GM12874 (cell line): Measurements from ENCODE around the gene NRROS.

Experiments used
- TF ChIP-seq, protein P1 (sequence below): IDR thresholded peaks from 2 replicates; pipeline ENCODE4 v1.5.1; 2011; ENCODE audit warnings: low read depth, mild to moderate bottlenecking, control low read depth, low read length, moderate library complexity; ENCODE audit not compliant: insufficient read depth

NRROS gene

DNA sequence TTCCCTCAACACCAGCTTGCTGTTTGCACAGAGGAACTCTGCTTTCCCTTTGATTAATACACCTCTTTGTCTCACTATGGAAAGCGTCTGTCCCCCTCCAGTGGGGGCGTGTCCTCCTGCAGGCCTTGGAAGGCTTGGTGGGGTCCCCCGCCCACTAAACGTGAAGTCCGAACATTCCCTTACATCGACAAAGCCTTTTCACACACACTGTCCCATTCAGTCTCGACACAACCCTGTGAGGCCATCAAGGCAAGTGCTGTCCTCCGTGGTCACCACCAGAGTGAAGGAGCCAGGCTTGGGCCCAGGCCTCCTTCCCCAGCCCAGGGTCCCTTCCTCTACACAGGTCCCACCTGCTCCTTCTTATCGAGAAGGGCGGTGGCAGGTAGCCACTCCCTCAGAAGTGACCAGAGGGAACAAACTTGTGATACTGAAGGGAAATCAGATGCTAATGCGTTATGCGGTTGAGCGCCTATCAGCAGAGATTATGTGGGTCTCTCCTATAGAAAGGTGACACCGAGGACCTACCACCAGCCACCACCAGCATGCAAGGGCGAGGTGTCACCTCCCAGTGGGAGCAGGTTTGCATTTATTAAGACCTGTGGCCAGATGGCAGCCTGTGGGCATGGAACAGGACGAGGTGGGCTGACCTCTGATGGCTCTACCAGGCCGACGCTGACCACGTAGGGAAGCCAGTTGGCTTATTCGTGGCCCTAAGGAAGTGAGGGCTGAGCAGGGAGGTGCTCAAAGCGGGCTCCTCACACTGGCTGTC lies 6.6 kb downstream of the NRROS start:
- TF ChIP-seq, protein P1, sequence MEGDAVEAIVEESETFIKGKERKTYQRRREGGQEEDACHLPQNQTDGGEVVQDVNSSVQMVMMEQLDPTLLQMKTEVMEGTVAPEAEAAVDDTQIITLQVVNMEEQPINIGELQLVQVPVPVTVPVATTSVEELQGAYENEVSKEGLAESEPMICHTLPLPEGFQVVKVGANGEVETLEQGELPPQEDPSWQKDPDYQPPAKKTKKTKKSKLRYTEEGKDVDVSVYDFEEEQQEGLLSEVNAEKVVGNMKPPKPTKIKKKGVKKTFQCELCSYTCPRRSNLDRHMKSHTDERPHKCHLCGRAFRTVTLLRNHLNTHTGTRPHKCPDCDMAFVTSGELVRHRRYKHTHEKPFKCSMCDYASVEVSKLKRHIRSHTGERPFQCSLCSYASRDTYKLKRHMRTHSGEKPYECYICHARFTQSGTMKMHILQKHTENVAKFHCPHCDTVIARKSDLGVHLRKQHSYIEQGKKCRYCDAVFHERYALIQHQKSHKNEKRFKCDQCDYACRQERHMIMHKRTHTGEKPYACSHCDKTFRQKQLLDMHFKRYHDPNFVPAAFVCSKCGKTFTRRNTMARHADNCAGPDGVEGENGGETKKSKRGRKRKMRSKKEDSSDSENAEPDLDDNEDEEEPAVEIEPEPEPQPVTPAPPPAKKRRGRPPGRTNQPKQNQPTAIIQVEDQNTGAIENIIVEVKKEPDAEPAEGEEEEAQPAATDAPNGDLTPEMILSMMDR = no peak

DNA sequence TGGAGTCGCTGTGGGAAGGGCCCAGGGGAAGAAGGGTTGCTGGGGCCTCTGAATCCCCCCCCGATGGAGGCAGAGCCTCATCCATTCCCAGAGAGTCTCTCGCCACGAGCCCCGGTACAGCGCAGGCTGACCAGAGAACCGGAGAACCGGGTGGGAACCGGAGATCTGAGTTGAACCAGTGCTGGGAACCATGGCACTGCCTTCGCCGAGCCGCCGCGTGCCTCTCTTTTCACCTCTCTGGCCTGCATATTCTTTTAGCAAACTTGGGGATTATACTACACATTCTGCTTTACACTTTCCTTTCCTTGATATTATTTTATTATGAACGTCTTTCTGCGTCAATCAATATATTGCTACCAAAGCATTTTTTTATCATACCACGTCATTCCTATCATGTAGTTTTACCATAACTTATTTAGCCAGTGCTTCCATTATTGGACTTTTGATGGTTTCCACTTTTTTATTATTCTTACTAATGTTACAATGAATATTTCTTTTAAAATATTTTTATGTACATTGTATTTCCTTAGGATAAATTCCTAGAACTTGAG lies 7.2 kb downstream of the NRROS start:
- TF ChIP-seq, protein P1 = no peak

DNA sequence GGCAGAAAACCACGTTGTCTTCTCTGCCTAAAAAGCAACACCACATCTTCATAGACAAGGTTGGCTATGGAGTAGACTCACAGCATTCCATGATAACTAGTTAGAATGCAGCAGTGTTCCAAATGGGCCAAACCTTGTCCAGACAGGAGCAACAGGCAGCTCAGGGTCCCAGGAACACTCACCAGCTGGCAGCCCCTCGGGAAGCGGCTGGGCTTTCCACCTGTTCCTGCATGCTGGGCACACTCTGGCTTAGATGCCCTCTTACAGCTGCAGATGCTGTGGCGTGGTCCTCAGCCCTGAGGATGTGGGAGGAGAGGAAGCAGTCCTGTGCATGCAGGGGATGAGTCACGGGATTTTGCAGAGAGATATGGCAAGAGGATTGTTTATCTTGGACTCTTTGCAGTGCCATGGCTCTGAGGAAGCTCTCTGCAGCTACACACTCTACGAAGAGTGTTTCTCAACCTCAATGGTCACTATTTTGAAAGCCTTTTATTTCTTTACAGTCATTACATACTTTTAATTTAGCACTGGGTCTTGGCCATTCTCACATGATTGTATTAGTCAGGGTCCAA lies 11.3 kb downstream of the NRROS start:
- TF ChIP-seq, protein P1 = no peak

DNA sequence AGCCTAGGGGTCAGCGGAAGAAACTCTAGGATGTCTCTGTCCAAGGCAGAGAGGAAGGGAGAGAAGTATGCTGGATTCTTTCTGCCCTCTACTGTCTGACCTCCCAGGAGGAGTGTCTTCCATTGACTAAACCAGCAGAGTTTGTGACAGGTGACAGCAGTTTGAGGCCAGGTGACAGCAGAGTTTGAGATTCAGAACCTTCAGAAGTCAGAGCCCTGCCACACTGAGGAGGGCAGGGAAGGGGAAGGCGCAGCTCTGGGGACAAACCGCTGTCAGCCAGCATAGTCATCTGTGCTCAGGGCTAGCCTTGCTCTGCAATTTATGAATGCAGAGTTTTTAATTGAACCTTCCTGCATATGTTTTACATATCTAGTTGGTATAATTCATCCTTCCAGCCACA lies 12.3 kb downstream of the NRROS start:
- TF ChIP-seq, protein P1 = no peak

DNA sequence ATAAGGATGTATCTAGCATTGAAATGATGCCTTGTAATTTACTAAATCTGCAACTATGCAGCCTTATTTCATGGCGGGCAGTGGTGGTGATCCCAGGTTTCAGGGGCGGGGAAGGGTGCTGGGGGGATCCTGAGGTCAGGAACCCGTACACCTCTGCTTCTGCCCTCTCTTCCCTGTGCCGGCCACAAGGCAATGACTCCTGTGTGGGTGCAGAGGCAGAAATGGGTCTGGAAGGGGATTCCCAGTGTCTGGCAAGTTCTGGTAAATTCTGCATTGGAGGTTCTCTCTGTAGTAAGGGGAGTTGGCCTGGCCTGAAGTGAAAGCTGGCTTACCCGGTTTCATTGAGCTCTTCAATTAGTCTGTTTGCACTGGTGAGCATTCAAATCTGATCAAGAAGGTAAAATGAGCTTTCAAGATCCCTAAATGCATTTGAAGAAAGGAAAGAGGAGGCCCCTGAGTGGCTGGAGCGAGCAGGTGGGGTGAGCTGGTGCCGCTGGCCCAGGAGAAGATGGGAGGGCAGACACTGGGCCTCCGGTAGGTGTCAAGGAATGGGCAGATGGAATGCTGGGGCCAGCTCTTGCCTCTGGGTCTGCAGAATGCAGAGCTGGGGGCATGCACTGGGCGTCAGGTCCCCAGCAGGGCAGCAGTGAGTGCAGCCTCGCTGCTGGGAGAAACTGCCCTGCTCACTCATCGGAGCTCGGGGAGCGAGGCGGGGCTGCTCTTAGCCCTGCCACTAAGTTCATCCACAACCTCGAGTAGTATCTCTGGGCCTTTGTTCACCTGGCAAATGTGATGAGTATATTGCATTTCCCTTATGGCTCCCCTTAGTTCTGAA lies 13.7 kb downstream of the NRROS start:
- TF ChIP-seq, protein P1 = no peak

DNA sequence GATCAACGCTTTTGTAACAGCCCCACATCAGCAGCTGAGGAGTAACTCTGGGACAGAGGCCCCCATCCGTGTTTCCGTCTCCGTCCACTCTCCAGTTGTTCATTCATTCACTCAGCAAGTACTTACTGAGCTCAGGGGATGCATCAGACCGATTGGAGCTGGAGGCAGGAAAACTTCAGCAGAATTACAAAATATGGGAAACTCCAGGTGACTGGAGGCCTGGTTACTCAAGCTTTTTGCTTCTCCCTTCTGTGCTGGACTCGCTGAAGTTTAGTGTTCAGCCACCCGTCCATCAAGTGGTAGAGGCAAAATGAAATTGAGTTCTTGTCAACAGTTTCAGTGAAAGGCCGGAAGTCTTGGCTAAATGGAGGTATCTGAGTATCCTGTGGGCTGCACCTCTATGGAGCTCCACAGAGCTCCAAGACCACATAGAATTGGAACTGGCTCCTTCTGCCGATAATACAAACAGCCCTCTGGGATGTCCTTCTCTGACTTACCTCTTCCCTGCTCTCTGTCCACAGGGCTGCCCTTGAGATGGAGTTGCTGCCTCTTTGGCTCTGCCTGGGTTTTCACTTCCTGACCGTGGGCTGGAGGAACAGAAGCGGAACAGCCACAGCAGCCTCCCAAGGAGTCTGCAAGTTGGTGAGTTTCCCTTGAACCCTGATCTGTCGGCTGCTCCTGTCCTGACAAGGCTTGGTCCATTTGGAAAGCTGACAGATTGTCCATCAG lies 14.7 kb downstream of the NRROS start:
- TF ChIP-seq, protein P1 = no peak

DNA sequence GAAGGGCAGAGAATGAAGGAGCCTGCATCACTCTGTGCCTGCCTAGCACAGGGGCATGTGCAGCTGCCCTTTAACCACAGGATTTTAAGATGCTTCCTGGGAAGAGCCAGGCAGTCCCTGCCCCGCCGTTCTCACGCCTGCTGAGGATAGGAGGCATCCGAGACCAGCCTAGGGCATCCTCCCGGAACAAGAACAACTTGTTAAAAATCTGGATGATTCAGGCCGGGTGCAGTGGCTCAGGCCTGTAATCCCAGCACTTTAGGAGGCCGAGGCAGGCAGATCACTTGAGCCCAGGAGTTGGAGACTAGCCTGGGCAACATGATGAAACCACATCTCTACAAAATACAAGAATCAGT lies 15.2 kb downstream of the NRROS start:
- TF ChIP-seq, protein P1 = no peak
